H1 (cell line): Measurements from ENCODE around the gene NFKB1. TPM values are rescaled to one million over a fixed set of nuclear protein-coding genes. Genes with fewer than 3 reads are reported as not detected.

ENCODE experiments used
- BACH1 ChIP-seq: IDR thresholded peaks from 2 replicates; pipeline ENCODE4 v1.6.1; 2012; ENCODE audit warnings: low read length, improper control_type of control experiment
- CBX8 ChIP-seq: fragments of 300-800, 300-1000 bp; sonication (generic); IDR thresholded peaks from 2 replicates; pipeline ENCODE4 v1.7.1; 2016; ENCODE audit warnings: low read depth, low read length, borderline replicate concordance
- CREB1 ChIP-seq: IDR thresholded peaks from 2 replicates; pipeline ENCODE4 v1.6.1; 2012; ENCODE audit warnings: inconsistent platforms
- KDM5A ChIP-seq: fragments of 200-600 bp; IDR thresholded peaks from 2 replicates; pipeline ENCODE4 v1.7.1; 2012; ENCODE audit warnings: mild to moderate bottlenecking, low read length, inconsistent platforms, mixed read lengths
- TAF7 ChIP-seq: optimal IDR thresholded peaks from 2 replicates; pipeline ENCODE3; 2011; ENCODE audit warnings: low read depth, mild to moderate bottlenecking, inconsistent platforms, low read length, moderate library complexity, borderline replicate concordance
- TCF12 ChIP-seq: IDR thresholded peaks from 2 replicates; pipeline ENCODE4 v1.6.1; 2011; ENCODE audit warnings: low read depth, mild to moderate bottlenecking, low read length
- ZNF274 ChIP-seq: IDR thresholded peaks from 2 replicates; pipeline ENCODE4 v1.7.0; 2012; ENCODE audit warnings: low read length, borderline replicate concordance; ENCODE audit errors: extremely low read depth
- polyA plus RNA-seq, 7 experiments: library from polyadenylated mRNA; depleted of rRNA in 3 of 7; stranded (reverse) in 5 of 7; unstranded in 2 of 7; fragments of >200 nt in 5 of 7; fragments of 200-250 nt in 2 of 7; gene quantifications; 1 replicate in 5 of 7; 2 replicates in 1 of 7; 4 replicates in 1 of 7; pipeline versions ENCODE4 v1.2.1 to v1.2.3, GENCODE V29; 2011 to 2013; ENCODE audit warnings: missing spikeins in 2 of 7, mixed read lengths in 2 of 7
- total RNA-seq: library from RNA; stranded (reverse); fragmentation: NEBNext Ultra II Directional; extraction: Animal tissue kit (Norgen Biotek cat#: 25700); gene quantifications from 2 replicates; pipeline ENCODE4 v1.2.1, GENCODE V29; 2021
- TF ChIP-seq, protein P1 (sequence below): IDR thresholded peaks from 2 replicates; pipeline ENCODE4 v1.6.1; 2012; ENCODE audit warnings: low read length, inconsistent platforms

Gene NFKB1
- total and polyA plus RNA-seq, 2 of the 8 experiments (the other 6 are each of a cell fraction or from before 2014, with no cell fraction given) = 2.9 to 6.8 TPM

DNA sequence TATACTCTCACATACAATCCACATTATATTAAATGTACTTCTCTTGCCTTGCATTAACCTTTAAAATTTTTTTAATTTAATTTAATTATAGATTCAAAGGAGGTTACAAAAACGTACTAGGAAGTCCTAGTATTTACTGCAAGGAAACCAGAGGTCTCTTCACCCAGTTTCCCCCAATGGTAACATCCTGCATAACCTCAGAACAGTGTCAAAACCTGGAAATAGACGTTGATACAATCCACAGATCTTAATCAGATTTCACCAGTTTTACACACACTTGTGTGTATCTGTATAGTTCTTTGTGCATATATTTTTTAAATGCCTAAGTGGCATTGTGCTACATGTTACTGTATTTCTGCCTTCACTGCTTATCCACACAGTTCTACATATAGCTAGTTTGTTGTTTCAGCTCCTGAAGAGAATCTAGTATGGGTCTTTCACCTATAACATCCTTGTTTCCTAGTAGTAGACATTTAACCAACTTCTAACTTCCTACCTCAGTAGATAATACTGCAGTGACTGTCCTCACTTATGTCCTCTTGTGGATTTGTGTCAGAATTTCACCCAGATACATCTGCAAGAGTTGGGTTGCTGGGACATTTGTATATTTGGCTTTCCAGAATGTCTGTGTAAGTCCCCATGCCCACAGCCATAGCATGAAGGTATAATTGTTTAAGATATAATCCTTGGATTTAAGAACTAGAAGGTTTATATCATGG, 103.2 kb downstream of the NFKB1 start (continued):
- TF ChIP-seq, protein P1, sequence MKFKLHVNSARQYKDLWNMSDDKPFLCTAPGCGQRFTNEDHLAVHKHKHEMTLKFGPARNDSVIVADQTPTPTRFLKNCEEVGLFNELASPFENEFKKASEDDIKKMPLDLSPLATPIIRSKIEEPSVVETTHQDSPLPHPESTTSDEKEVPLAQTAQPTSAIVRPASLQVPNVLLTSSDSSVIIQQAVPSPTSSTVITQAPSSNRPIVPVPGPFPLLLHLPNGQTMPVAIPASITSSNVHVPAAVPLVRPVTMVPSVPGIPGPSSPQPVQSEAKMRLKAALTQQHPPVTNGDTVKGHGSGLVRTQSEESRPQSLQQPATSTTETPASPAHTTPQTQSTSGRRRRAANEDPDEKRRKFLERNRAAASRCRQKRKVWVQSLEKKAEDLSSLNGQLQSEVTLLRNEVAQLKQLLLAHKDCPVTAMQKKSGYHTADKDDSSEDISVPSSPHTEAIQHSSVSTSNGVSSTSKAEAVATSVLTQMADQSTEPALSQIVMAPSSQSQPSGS = no peak
- TF ChIP-seq CREB1 (no peak), ZNF274 (no peak), KDM5A (no peak), TCF12 (no peak), TAF7 (no peak), CBX8 (no peak), BACH1 (no peak)
- TF ChIP-seq, all 59 proteins: peak for 0
